GM18907 (cell line): ENCODE measurements around the gene DSCAM.
"Not testable (repeated sequence)": the region's sequence is repeated elsewhere in the genome, so short reads cannot be mapped to it uniquely, and the experiment has no call there.

ENCODE experiments used
- ATAC-seq: cut with Tn5 transposase; IDR thresholded peaks from one replicate; pipeline ENCODE4 v1.9.1; 2021; ENCODE audit warnings: mild to moderate bottlenecking, moderate library complexity; ENCODE audit not compliant: unreplicated experiment

The DSCAM gene

GRCh38 chr21:40846587-40847411, at the start of gene DSCAM:
Gene DSCAM (minus strand): TSS chr21:40847158. CDS start chr21:40846661, 497 bp downstream.
- no peak for ATAC-seq

- ATAC-seq = not testable (repeated sequence)
These were observed 48.7 kb upstream of the DSCAM start for GRCh38 chr21:40895697-40896096.

GRCh38 chr21:40886931-40887330, 40.0 kb upstream of the DSCAM start:
- no peak for ATAC-seq

GRCh38 chr21:40886006-40886405, 39.0 kb upstream of the DSCAM start:
- no peak for ATAC-seq

GRCh38 chr21:40882192-40882915, 35.4 kb upstream of the DSCAM start:
- ATAC-seq = no peak

GRCh38 chr21:40881767-40882166, 34.8 kb upstream of the DSCAM start:
- no peak for ATAC-seq

GRCh38 chr21:40871099-40871498, 24.1 kb upstream of the DSCAM start:
- no peak for ATAC-seq

- ATAC-seq = no peak
These were observed 16.9 kb upstream of the DSCAM start for GRCh38 chr21:40863839-40864238.

- no peak for ATAC-seq
These were observed 11.6 kb upstream of the DSCAM start for GRCh38 chr21:40858517-40858916.

GRCh38 chr21:40853956-40854688, 7.2 kb upstream of the DSCAM start:
- ATAC-seq = no peak

- ATAC-seq = no peak
These were observed 5.6 kb upstream of the DSCAM start for GRCh38 chr21:40852563-40852962.

- ATAC-seq = no peak
These were observed 4.8 kb upstream of the DSCAM start for GRCh38 chr21:40851749-40852148.

GRCh38 chr21:40850071-40850470, 3.1 kb upstream of the DSCAM start:
- no peak for ATAC-seq

- no peak for ATAC-seq
These were observed 993 bp upstream of the DSCAM start for GRCh38 chr21:40847951-40848350.

GRCh38 chr21:40846103-40846502, 855 bp downstream of the DSCAM start:
- ATAC-seq = no peak

GRCh38 chr21:40845441-40845995, 1.4 kb downstream of the DSCAM start:
- ATAC-seq = no peak

- ATAC-seq = no peak
These were observed 2.0 kb downstream of the DSCAM start for GRCh38 chr21:40844935-40845334.

GRCh38 chr21:40842197-40842552, 4.8 kb downstream of the DSCAM start:
- no peak for ATAC-seq

GRCh38 chr21:40841524-40842196, 5.3 kb downstream of the DSCAM start:
- no peak for ATAC-seq

GRCh38 chr21:40840401-40841125, 6.4 kb downstream of the DSCAM start:
- ATAC-seq = no peak
